HG03354 (cell line): ENCODE measurements around the gene TELO2.

ENCODE experiments used
- ATAC-seq: cut with Tn5 transposase; IDR thresholded peaks from one replicate; pipeline ENCODE4 v1.9.1; 2021; ENCODE audit warnings: mild to moderate bottlenecking; ENCODE audit not compliant: unreplicated experiment, poor library complexity, severe bottlenecking

The TELO2 gene

DNA sequence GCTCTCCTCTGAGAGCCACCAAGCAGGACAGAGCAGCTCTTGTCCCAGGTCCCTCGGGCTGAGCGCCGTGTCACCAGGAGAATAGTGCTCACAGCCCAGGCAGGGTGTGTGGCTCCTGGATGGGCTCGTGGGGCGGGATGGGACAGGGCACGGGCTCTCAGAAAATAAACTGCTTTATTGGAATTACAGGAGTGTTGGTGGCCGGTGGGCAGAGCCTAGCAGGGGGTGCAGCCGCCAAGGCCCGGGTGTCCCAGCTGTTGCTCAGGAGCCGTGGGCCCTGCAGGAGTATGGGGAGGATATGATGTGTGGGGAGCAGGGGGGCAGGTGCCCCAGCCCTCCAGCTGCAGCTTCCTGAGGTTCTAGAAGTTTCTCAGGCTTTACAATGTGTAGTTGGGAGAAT, 17.1 kb downstream of the TELO2 start:
- no peak for ATAC-seq

DNA sequence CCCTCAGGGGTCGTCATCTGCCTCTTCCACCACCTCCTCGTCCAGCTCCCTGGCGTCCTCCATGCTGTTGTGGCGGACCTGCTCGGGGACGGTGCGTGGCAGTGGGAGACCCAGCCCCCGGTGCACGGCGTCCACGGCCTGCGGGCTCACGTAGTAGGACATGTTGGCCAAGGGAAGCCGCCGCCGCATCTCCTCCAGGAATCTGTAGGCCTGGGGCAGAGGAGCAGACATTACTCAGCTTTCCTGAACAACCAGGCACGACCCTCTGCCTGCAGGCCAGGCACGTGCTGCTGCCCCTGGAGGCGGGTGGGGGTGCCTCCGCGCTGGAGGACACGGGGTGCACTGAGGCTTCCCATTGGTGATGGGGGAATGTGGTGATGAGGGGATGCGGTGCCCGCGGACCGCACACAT, 17.8 kb downstream of the TELO2 start:
- ATAC-seq: no peak

DNA sequence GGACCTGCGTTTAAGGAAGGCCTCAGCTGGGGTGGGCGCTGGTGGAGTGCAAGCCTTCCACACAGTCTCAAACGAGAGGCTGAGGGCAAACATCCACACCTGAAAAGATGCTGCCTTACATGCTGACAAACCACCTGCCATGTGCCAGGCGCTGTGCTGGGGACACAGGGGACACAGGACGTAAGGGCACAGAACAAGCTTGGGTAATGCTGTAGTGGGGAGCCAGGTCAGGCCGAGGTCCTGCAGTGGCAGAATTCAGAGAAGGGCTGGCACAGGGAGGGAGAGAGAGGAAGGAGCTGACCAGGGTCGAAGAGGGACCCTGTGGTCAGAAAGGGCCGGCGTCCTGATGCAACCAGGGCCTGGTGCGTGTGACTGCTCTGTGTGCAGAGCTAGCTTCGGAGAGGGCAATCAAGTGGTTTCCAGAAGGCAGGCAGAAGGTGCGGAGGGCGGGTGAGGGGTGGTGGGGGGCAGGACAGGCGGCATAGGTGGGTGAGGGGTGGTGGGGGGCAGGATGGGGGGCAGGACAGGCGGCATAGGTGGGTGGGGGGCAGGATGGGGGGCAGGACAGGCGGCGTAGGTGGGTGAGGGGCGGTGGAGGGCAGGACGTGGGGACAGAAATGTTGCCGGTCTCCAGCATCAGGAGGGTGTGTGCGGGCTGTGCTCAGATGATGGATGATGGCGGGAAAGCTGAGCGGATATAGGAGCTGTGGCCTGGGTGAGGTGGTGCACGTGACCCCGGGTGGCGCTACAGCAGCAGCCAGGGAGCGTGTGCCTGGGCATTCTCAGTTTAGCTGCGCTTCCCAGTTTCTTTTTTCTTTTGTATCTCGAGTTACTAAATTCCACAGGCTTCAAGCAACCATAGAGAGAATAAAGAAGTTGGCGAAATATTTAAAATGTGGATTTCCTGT, 18.8 kb downstream of the TELO2 start:
- no peak for ATAC-seq

DNA sequence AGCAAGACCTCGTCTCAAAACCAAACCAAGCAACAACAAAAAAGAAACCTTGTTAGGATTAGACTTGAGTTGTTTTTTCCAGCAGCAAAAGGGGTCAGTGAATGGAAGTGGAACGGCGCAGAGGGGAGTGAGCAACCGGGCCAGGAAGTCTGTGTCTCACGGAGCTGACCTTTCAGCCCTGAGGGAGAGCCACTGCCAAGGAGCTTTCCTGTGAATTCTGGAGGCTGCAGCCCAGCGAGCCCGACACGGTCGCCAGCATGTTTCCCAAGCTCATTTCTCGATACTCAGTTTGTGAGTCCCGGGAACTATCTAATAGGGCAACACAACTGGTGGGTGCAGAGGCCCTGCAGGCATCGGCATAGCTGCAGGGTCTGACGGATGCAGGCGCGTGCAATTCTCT, 19.6 kb downstream of the TELO2 start:
- ATAC-seq: no peak

DNA sequence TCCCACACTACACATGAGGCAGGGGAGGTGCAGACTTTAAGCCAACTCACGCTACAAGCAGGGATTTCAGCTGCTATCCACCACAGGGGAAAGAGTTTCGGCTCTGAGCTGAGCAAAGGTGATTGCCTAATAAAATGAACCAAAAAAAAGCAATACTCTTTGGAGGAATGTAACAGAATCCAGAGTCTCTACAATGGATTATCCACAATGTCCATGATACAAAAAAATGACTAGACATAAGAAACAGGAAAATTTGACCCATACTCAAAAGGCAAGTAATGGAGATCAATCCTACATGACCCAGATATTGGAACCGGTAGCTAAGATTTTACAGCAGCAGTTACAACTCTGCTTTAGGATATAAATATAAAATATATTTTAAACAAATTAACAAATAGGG, 21.3 kb downstream of the TELO2 start:
- ATAC-seq: no peak

DNA sequence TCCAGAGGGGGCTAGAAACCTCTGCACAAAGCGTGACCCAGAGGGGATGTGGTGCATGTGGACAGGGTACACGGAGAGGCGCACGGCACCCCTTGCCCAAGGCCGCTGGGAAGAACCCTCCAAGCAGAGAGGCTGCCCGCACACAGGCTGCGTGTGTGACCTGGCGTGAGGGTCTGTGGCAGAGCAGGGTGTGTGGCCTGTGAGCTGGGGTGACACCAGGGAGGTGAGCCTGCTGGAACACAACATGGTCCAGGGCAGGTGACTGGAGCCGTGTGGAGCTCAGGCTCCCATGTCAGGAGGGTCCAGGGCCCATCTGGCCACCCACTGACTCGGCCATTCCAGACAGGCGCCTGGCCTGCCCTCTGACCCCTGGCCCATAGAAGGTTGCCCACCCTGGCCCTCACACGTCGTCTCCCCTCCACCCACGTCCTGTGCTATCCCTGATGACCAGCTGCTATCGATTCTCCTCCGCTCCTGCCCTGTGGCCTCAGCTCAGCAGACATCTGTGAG, 25.5 kb downstream of the TELO2 start:
- no peak for ATAC-seq

DNA sequence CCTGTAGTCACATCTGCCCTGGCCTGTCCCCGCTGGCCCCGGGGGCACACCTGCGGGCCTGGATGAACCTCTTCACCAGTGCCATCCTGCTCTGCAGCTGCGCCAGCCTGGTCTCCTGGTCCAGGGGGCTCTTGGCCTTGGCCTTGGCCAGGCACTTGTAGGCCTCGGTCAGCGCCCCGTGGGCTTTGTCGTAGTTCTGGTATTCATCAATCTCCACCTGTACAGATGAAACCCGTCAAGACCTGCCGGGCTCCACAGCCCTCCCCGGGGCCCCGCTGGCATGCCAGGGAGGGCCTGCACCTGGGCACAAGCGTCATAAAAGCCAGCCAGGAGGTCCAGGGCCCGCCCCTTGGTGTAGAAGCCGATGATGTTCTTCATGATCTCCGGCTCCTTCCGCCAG, 26.7 kb downstream of the TELO2 start:
- ATAC-seq: no peak

DNA sequence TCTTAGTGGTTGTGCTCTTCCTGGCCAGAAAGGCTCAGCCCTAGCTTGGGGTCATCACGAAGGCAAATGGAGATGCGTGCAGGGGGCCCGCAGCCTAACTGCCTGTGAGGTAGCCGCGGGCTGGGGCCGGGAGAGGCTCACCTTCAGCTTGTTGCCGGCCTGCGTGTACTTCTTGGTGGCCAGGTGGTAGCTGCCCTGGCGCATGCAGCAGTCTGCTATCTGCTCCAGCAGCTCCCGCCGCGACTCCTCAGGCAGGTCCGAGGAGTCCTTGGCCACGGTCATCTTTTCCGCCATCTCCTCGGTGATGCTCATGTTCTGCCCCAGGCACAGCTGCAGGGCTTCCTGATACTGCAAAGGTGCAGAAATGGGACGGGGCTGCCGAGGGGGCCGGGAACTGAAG, 27.3 kb downstream of the TELO2 start:
- ATAC-seq: no peak

DNA sequence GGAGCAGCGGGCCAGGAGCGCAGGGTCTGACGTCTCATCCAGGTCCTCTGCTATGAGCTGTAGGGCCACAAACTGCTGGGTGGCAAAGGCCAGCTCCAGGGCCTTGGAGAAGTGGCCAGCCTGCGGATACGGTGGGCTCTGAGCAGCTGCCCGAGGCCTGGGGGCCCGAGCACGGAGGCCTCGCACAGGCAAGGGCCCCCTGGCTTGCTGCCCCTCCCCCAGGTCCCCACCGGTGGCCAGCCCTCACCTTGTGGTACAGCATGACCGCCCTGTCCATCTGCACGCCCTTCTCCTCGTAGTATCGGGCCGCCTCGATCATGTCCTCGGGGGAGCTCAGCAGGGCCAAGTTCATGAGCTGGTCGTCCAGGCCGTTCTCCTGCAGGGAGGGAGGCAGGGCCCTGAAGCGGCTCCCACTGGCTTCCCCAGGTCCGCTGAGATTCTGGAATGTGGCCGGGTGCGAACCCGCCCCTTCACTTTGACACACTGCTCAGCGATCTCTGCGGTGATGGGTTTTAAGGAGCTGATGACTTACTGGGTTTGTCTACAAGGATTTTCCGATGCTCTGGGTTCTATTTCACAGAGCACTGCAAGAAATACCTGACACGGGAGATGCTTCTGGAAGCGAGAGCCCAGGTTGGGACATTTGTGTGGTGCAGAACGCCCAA, 30.6 kb downstream of the TELO2 start:
- ATAC-seq: no peak

DNA sequence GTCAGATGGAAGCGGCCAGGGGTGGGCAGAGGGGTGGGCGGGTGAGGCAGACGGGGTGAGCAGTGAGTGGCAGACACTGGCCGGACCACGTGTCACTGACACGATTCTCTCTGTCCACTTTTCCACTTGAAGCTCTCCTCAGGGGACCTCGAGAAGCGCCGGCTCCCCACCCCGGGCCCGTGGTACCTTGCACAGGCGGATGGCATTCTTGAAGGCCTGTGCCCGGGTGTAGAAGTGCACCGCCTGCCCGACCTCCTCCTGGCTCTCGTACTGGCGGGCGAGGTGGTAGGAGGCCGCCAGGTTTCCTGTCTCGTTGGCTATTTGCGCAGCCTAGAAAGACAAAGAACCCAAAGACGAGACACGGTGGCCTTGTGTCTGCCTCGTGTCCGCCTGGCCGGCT, 31.2 kb downstream of the TELO2 start:
- ATAC-seq: no peak

DNA sequence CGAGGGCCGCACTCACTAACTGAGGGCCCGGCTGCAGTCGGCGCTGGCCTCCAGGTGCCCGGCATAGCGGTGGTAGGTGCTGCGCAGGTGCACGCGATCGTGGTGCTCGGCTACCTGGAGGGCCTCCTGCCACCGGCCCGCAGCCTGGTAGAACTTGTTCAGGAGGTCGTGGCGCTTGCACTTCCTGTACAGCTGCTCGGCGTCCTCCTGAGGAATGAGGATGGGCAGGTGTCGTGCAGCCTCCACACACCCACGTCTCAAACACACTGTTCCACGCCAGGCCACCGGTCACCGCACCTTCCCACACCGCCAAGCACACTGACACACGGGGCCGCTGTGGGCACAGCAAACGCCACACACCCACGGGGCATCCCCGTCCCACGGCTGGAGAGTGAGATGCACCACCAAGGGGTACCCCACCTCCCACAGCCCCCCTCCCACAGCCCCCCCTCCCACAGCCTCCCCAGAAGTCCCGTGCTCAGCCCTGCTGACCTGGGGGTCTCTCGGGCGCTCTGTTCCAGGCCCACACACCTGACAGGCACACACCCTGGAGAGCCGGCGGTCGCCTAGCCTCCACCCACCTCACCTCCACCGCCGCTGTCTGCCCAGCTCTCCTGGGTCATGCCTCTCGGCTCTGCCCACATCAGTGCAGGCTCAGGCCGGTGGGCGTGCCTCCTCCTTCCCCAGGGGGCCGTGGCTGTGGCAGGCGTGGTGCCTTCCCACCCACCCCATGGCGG, 32.9 kb downstream of the TELO2 start:
- ATAC-seq: no peak

DNA sequence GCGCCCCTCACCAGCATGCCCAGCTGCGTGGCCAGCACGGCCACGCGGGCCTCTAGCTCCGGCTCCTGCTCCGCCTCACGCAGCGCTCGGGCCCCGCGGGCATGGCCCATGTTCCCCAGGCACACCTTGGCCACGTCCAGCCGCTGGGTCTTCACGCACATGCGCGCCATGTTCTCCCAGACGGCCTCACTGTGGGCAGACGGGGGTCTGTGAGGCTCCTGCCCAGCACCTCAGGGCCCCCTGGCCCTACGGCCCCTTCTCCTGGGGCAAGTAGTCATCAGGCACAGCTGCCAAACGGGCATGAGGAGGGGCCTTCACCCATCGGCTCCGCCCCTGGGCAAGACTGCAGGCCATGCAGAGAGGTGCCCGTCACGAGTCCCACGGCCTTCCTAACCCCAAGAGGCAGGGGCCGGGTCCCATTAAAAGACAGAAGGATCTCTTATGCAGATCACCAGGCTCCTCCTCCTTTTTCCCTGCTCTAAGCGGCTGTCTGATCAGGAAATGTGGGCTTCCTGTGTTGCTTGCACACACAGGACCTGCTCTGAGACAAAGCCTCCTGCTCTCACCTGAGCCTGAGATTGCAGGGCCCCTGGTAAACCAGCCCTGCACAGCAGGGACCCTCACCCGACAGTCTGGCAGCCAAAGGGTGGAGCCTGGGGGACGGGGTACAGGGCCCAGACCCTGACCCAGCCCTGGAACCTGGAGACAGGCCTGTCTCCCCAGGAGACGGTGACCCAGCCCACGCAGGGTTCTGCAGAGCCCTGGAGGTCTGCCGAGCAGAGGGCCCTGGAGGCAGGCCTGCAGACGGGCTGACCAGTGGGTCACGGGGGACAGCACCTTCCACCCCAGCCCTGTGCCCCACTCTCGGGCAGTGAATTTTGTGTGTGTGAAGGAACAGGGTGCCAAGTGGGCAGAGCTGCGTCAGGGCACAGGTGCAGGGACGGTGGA, 33.7 kb downstream of the TELO2 start:
- ATAC-seq: no peak

DNA sequence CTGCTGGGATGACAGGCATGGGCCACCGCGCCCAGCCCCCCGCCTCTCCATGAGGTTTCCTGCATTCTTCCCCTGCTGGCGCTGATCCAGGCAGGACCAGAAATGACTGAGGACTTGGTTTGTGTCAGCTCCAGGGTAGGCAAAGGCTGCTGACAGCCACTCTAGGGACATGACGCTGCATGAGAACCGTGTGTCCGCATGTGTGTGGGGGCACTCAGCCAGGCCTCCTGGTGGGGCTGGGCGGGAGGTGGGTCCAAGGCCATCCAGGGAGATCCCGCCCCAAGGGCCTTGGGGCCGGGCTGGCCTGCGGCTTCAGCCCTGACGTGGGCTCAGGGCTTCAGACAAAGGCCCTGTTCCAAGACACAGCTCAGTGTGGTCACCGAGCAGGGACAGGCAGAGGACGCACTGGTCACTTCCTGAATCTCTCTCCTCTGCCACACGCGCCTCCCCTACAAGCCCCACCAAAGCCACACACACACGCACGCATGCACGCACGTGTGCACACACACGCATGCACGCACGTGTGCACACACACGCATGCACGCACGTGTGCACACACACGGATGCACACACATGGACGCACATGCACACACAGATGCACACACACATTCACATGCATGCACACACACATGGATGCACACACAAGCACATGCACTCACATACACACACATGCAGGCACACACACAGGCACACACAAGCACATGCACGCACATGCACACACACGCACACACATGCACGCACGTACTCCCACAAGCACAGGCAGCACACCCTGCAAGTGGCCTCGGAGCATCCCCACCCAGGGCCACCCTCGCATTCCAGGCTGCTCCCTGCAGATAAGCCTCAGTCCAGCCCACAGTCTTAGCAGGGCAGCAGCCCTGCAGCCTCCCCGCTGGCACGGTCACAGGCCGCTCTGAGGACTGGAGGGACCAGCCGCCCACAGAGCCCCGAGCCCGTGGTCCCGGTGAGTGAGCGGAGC, 35.0 kb downstream of the TELO2 start:
- no peak for ATAC-seq

DNA sequence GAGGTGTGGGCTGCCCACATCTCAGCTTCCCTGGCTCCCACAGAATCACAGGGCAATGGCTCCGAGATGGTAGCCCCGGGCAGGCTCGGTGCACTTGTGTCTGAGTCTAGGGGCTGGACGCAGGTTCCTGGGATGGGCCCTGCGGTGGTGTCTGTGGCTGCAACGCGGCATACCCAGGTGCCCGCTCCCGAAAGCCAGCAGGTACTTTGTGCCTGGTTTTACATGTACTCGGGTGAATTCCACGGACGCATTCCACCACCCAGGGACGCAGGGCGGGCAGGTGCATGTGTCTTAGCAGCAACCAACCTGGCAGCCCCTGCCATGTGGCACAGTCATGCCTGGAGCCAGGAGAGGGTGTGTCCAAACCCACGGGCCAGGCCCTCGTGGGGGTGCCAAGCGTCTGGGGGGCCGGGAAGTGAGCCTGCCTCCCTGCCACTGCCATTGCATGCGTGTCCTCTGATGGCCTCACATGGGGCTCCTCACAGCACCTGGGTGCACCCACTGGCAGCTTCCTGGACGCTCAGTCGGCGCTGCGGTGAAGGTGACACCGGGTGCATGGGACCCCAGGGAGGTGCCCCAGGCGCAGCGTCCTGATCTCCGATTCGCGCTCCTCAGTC, 35.9 kb downstream of the TELO2 start:
- ATAC-seq: no peak

DNA sequence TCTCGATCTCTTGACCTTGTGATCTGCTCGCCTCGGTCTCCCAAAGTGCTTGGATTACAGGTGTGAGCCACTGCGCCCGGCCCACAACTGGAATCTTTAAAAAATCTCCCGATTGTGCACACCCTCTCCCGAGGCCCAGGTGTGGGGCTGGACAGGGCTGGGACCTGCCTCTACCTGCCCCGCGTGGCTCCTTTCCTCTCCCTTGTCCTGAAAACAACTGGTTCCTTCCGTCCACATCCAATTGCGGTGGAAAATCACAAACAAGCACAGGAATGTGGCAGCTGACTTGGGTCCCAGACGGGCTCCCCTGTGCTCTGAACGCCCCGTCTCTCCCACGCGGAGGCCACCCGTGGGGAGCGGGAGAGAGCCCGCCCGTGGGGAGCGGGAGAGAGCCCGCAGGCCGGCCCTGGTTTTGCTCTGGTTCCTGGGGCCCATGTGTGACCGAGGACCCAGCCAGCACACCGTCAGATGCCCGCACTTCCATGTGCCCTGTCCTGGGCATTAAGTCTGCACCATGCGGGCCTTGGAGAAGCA, 37.3 kb downstream of the TELO2 start:
- no peak for ATAC-seq

DNA sequence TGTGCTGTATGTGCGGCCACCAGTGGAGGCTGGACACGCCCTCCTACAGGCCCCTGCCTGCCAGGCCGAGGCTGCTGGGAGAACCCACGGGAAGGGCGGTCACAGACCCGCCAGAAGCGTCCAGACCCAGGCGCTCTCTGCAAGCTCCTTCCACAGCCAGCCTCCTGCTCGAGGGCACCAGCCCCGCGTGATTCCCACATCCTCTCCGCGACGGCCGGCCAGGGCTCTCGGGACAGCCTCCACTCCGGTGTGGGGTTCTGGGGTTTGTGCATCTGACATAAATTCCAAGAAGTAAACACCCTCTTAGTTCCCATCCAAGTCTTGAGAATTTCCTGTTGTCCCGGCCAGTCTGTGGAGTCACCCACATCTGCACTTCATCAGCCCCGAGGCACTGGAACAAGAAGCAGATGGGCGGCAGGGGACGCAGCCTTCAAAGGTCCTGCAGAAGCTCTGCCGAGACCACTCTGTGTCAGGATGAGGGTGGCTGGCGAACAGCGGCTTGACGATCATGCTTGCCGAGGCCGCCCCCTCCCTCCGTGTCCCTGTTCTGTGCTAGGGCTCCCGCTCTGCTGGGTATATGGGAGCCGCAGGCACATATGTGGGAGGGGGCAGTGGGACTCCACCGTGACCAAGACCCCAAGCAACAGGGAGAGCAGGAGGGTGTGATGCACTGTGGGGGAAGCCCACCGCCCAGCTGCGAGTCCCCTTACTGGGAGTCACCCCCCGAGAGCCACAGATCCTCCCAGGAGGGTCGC, 37.9 kb downstream of the TELO2 start:
- ATAC-seq: no peak

DNA sequence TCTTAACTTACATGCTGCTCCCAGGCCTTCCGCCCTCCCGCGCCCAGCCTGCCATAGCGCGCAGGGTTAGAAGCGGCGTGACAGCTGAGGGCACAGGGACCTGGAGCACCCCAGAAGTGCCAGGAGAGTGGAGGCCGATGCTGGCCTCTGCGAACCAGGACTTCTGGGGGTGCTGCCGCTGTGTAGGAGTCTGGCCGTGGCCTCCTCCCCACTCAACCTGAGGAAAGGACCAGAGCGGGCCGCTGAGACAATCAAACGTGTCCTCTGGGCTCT, 38.4 kb downstream of the TELO2 start:
- ATAC-seq: no peak
